NCI-H748 (cell line): Measurements from ENCODE around the gene NOXO1.
"Not testable (repeated sequence)": the region's sequence is repeated elsewhere in the genome, so short reads cannot be mapped to it uniquely, and the experiment has no call there.

Source experiments
- DNase-seq: peaks from one replicate; lab custom pipeline; 2025; ENCODE audit not compliant: unreplicated experiment; lab: John Stamatoyannopoulos, UW

The NOXO1 gene

DNA sequence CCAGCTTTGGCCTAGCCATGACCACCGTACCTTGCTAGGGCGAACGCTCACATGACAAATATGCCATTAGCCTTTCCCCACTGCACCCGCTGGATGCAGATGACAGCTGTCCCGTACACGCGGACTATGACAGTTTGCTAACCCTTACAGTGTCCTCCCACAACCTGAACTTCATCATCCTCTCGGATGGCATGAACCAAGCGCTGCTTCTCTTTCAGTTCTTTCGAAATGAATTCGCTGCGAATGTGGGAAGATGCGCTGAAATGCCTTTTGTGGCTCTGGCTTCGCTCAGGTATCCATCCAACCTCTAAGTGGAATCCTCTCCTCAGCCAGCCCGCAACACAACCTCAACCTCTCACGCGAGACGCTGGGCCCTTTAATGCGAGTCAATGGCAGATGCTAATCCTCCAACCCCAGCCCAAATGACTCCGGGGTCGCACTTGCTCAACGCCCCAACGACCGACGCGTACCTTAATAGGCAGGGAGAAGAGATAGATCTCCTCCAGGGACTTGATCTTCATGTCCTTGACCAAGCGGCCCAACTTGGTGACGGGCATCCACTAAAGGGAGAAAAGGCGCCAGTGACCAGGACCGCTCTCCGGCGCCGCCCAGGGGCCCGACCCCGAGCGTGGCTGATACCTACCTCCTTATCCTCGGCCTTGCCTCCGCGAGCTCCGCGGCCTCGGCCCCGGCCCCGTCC, 17.3 kb downstream of the NOXO1 start:
- DNase-seq: peak; percentile 46

DNA sequence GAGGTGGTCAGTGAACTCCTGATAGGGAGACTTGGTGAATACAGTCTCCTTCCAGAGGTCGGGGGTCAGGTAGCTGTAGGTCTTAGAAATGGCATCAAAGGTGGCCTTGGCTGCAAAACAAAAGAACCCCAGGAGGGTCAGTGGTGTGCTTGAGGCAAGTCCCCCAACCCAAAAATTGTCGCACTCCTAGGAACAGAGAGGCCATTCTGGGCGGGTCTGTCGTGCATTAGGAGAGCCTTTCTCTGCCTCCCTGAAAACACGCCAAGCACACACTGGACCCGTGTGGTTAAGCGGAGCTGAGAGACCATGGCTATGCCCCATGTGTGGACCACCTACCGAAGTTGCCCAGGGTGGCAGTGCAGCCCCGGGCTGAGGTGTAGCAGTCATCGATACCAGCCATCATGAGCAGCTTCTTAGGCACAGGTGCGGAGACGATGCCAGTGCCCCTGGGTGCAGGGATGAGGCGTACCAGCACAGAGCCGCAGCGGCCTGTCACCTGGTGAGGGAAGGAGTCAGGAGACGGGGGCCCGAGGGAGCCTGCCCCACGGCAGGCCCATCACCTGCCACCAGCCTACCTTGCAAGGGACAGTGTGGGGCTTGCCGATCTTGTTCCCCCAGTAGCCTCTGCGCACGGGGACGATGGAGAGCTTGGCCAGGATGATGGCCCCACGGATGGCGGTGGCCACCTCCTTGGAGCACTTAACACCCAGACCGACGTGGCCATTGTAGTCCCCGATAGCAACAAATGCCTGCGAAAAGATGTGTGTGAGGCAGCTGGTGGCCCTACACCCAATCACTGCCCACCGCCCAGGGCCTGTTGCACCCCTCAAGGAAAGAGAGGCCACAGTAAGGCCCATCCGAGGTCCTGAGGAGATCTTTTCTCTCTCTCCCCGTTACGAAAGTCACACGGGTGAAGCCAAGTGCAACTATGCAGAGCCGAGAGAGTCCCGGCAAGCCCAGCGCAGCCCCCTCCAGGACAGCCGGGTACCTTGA, 18.8 kb downstream of the NOXO1 start:
- DNase-seq: not testable (repeated sequence)

DNA sequence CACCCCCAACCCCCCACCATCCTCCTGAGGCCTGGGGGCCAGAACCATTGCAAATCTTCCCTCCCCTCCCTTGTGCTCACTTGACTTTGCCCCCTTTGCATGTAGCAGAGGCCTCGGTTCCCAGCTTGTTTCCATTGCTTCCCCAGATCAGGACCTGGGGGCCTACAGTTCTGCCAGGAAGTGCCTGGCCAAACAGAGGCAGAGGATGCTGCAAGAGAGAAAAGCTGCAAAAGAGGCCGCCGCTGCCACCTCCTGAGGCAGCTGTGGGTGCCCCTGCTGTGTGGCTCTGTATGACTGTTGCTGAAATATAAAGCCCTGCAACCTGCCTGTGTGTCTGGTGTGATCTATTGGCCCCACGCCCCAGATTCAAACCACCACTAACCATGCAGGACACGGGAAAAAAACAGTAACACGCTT, 19.6 kb downstream of the NOXO1 start:
- no peak for DNase-seq

DNA sequence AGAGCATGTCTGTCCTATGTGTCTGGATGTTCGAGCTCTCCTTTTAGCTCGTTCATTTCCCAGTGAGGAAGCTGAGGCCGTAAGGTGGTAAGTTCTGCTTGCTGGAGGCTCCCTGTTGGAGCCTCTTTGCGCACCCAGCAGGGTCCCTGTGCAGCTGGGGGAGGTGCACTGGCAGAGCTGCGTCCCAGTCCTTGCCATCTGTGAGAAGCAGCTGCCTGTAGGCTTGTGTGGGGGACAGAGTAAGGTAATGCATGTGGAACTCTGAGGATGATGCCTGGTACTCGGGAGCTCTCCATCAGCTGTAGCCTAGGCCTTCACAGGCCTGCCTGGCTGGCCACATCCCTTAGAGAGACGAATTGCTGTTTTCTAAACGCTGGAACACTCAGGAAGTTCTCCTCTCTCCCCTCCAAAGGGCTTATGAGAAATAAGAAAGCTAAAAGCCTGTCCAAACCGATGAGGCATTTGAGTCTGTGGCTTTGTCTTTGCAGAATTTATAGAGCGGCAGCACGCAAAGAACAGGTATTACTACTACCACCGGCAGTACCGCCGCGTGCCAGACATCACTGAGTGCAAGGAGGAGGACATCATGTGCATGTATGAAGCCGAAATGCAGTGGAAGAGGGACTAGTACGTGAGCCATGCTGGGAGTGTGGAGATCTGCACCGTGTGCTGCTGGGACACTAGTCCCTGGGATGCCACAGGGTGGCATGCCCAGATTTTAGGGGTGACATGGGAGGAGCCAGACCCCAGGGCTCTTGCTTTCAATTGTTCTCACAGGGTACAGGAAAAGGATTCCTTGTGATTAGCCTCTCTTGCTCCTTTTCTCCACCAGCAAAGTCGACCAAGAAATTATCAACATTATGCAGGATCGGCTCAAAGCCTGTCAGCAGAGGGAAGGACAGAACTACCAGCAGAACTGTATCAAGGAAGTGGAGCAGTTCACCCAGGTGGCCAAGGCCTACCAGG, 20.3 kb downstream of the NOXO1 start:
- no peak for DNase-seq

DNA sequence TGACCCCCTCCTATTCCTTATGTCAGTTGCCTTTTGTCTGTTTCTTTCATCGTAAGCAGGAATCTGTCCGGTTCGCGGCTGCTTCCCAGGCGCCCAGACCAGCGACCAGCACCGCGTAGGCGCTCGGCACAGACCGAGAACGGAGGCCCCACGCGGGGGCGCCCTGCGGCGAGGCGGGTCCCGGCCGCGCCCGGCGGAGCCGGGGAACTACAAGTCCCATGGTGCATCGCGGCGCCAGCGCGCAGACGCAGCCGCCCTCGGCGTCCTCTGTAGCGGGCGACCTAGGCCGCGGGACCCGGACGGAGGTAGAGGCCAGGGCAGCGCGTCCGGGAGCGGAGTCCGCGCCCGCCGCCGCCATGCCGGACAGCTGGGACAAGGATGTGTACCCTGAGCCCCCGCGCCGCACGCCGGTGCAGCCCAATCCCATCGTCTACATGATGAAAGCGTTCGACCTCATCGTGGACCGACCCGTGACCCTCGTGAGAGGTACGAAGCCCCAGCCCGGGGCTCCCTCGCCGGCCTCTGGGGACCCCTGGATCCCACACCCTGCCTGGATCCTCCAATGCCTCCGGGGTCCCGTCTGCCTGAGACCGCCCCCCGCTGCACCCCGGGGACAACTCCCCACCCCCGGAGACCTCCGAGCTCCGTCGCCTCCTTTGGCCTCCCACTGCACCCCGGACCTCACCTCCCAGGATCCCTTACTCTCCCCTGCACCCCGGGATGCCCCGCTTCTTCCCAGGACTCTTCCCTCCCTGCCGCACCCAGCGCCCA, 21.8 kb downstream of the NOXO1 start, which contains the start of gene NDUFB10:
TSS of gene NDUFB10 (plus strand) at position 270 of the 771 bp plus-strand sequence. CDS start at position 357, 87 bp downstream.
- peak; percentile 86 for DNase-seq

DNA sequence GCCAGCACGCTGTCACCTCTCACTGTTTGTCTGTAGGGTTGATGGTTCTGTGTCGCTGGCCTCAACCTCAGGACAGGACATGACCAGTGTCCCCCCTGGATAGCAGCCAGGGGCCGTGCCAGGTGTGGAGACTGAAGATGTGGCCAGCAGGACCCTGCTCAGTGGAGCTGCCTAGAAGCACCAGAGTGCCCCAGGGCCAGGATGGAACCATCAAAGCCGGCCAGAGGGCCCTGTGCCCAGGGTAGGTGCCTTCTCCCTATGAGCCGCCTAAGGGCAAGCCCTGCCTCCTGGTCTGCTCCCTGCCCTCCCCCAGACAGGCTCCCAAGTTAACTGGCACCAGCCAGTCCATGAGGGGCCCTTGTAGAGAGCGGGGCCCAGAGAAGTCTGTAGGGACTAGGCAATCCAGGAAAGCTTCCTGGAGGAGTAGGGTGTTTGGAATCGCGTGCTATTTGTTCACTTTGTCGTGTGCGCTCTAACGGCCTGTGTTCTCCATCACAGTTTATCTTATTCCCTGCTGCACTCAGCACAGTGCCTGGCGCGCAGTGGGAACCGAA, 22.5 kb downstream of the NOXO1 start:
- no peak for DNase-seq

DNA sequence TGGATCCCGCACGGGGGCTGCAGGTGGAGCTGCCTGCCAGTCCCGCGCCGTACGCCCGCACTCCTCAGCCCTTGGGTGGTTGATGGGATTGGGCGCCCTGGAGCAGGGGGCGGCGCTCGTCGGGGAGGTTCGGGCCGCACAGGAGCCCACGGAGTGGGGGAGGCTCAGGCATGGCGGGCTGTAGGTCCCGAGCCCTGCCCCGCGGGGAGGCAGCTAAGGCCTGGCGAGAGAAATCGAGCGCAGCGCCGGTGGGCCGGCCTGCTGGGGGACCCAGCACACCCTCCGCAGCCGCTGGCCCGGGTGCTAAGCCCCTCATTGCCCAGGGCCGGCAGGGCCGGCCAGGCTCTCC, 23.2 kb downstream of the NOXO1 start:
- DNase-seq: not testable (repeated sequence)

DNA sequence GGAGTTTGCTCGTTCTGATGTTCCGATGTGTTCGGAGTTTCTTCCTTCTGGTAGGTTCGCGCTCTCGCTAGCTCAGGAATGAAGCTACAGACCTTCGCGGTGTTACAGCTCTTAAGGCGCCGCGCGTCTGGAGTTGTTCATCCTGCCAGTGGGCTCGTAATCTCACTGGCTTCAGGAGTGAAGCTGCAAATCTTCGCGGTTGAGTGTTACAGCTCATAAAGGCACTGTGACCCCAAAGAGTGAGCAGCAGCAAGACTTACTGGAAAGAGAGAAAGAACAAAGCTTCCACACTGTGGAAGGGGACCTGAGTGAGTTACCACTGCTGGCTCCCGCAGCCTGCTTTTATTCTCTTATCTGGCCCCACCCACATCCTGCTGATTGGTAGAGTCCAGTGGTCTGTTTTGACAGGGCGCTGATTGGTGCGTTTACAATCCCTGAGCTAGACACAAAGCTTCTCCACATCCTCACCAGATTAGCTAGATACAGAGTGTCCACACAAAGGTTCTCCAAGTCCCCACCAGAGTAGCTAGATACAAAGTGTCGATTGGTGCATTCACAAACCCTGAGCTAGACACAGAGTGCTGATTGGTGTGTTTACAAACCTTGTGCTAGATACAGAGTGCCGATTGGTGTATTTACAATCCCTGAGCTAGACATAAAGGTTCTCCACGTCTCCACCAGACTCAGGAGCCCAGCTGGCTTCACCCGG, 23.7 kb downstream of the NOXO1 start:
- not testable (repeated sequence) for DNase-seq

DNA sequence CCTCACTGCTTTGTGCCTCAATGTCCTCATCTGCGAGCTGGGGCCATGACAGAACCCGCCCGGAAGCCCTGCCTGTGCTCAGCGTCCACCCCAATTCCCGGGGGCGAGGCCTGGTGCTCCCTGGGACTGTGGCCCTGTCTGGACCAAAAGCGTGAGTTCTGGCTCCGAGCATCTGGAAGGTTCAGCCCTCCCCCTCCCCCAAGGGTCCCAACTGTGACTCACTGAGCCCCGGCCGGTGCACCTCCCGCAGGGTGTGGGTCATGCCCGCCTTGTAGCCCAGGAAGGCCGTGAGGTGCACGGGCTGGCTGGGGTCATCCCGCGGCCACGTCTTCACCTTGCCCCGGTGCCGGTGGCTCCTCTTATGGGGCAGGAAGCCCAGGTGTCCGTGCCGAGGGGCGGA, 27.5 kb downstream of the NOXO1 start:
- DNase-seq: no peak

DNA sequence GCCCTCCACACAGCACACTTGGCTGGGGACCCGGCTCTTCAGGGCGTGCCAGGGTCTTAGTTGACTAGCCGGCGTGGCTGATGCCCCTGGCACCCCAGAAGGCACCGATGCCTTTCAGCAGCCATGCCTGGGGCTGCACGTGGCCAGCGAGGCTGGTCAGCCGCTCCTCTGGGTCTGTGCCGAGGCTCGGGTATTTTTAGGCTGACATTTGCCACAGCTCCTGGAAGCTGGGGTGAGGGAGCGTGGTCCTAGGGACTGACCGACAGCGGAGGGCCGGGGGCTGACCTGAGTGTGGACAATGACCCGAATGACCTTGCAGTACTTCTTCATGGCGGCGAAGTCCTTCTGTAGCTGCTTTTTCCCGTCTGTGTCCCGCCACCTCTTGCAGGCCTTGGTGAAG, 30.7 kb downstream of the NOXO1 start:
- DNase-seq: no peak

DNA sequence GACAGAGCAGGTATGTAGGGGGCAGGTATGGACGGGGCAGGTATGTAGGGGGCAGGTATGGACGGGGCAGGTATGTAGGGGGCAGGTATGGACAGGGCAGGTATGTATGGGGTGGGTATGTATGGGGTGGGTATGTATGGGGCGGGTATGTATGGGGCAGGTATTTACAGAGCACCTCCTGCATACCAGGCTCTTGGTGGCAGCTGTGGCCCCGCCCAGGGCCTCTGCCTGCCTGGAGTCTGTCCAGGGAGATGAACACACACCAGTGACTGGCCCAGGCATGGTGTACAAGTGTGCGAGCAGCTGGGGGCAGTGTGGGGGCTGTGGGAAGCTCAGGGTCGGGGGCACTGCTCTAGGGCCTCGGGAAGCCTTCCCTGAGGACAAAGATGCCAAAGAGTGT, 31.2 kb downstream of the NOXO1 start:
- DNase-seq: no peak

DNA sequence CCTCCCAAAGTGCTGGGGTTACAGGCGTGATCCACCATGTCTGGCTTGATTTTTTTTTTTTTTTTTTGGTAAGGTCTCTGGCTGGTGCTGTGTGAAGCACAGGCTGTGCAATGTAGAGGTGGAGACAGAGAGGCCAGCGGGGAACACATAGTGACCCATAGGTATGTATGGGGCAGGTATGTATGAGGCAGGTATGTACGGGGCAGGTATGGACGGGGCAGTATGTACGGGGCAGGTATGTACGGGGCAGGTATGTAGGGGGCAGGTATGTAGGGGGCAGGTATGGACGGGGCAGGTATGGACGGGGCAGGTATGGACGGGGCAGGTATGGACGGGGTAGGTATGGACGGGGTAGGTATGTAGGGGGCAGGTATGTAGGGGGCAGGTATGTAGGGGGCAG, 31.8 kb downstream of the NOXO1 start:
- no peak for DNase-seq

DNA sequence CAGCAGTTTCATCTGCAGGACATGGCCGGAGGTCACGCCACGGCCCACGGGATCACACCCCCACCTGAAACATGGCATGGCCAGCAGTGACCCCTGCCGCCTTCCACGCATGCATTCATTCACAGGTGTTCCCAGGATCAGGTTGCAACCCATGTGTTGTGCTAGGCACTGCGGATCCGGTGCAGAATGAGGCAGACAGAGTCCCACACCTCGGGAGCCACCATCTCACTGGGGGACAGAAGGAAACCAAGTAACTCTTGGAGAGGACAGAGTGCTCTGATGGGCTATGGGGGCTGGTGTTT, 33.9 kb downstream of the NOXO1 start:
- DNase-seq: no peak

DNA sequence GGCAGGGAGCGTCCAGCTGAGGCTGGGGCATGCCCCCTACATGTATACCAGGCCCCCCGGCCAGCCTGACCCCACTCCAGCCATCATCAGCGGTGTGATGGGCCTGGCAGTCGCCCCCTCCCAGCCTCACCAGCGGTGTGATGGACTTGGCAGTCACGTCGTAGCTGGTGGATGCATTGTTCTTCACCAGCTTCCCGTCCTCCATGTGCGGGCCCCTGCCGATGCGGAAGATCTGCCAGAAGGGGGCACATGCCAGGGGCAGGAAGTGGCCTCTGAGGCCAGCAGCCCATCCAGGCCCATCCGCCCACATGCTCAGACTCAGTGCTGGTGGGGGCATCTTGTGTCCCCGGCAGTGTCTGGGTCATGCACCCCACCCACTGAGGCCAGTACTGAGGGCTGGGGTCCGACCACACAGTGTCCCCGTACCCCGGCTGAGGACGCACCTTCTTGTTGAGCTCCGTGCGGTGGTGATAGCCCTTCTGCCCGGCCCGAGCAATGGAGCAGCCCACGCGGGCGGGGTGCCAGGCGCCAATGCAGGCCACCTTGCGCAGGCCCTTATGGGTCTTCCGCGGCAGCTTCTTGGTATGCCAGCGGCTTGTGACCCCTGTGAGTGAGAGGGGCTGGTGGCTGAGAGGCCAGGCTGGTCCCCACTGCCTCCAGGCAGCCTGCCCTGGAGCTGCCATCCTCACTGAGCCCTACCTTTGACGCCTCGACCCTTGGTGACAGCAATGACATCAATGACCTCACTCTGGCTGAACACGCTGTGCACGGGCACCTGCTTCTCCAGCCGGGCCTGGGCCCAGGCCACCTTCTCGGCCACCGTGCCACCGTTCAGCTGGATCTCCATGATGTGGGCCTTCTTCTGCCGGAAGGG, 34.5 kb downstream of the NOXO1 start:
- no peak for DNase-seq

DNA sequence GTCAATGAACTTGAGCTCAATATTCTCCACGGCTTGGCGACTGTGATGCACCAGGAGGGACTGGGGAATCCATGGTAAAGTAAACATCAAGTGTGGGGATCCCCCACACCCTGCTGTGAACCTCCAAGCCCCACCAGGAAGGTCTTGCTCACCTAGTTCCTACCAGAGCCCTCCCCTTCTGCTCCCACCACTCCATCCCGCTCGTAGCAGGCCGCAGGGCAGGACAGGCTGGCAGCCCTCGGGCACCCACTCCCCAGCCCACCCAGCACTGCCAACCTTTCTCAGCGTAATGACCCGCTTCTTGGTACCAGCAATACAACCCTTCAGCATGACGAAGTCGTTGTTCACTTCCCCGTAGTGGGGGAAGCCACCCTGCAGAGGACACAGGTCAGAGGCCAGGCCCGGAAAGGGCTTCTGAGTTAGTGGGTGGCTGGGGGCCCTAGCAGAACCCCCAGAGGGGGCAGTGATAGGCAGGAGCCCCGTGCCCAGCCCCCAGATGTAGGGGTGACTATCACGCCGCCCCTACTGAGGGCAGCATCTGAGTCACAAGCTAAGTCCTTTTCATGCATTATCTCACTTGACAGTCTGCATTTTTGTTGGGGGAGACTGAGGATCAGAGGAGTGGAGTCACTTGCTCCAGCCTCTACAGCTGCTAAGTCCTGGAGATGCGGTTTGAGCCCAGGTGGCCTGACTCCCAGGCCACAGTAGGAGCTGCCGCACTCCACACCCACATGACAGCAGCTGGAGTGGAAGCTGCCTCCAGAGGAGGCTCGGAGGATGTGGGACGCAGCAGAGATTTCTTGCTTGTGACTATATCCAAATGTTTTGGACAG, 35.5 kb downstream of the NOXO1 start:
- DNase-seq: no peak

DNA sequence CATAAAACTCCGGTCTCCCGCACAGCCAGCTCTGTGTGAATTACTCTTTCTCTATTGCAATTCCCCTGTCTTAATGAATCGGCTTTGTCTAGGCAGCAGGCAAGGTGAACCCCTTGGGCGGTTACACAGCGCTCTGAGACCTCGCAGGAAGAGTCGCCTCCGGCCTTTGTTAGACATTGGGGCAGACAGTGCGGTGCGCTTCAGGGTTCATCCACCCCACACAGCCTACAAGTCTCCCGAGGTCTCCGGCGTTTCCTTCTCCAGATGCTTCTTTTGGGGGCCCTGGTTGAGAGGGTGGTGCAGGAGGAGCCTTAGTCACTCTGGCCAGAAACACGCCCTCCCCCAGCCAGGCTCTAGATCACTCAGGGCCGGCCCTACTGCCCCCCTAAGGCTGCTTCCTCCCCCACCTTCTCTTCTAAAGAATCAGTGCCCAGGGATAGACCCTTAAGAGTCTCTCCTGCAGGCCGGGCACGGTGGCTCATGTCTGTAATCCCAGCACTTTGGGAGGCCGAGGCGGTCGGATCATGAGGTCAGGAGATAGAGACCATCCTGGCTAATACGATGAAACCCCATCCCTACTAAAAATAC, 36.6 kb downstream of the NOXO1 start:
- no peak for DNase-seq
